GM21528 (cell line): ENCODE measurements around the gene KHSRP.
"Not testable (repeated sequence)": the region's sequence is repeated elsewhere in the genome, so short reads cannot be mapped to it uniquely, and the experiment has no call there.

ENCODE experiments used
- ATAC-seq: cut with Tn5 transposase; IDR thresholded peaks from one replicate; pipeline ENCODE4 v1.9.1; 2021; ENCODE audit warnings: mild to moderate bottlenecking, moderate library complexity; ENCODE audit not compliant: unreplicated experiment, low FRiP score

The KHSRP gene

GRCh38 chr19:6452899-6453298 is 28.3 kb upstream of the KHSRP start:
- ATAC-seq, result no peak

- no peak for ATAC-seq
Measured at GRCh38 chr19:6452223-6452614, 27.6 kb upstream of the KHSRP start.

GRCh38 chr19:6451583-6452222 is 27.1 kb upstream of the KHSRP start:
- no peak for ATAC-seq

- no peak for ATAC-seq
Measured at GRCh38 chr19:6450166-6450565, 25.6 kb upstream of the KHSRP start.

GRCh38 chr19:6448045-6448444 is 23.4 kb upstream of the KHSRP start:
- ATAC-seq, result no peak

GRCh38 chr19:6446452-6446851 is 21.8 kb upstream of the KHSRP start:
- no peak for ATAC-seq

GRCh38 chr19:6443986-6444385 is 19.4 kb upstream of the KHSRP start:
- no peak for ATAC-seq

GRCh38 chr19:6442087-6442688 is 17.6 kb upstream of the KHSRP start:
- no peak for ATAC-seq

- ATAC-seq, result no peak
Measured at GRCh38 chr19:6440905-6441304, 16.3 kb upstream of the KHSRP start.

- no peak for ATAC-seq
Measured at GRCh38 chr19:6439743-6440142, 15.1 kb upstream of the KHSRP start.

- no peak for ATAC-seq
Measured at GRCh38 chr19:6433663-6434062, 9.1 kb upstream of the KHSRP start, which contains the start of gene SLC25A41. Gene SLC25A41, minus strand, starts transcription at chr19:6433763. Its CDS starts 70 bp downstream, at chr19:6433693.

- no peak for ATAC-seq
Measured at GRCh38 chr19:6433165-6433564, 8.6 kb upstream of the KHSRP start.

GRCh38 chr19:6431891-6432290 is 7.3 kb upstream of the KHSRP start:
- no peak for ATAC-seq

- ATAC-seq, result no peak
Measured at GRCh38 chr19:6429419-6430221, 5.0 kb upstream of the KHSRP start.

GRCh38 chr19:6428692-6429418 is 4.2 kb upstream of the KHSRP start:
- not testable (repeated sequence) for ATAC-seq

GRCh38 chr19:6427131-6427530 is 2.5 kb upstream of the KHSRP start:
- no peak for ATAC-seq

GRCh38 chr19:6425732-6426620 is 1.4 kb upstream of the KHSRP start:
- no peak for ATAC-seq

- peak; percentile 88 for ATAC-seq
Measured at GRCh38 chr19:6424939-6425731, 524 bp upstream of the KHSRP start.

- no peak for ATAC-seq
Measured at GRCh38 chr19:6423499-6424194, 964 bp downstream of the KHSRP start.
